Measurements from ENCODE around the gene ISL1.

Gene ISL1

DNA sequence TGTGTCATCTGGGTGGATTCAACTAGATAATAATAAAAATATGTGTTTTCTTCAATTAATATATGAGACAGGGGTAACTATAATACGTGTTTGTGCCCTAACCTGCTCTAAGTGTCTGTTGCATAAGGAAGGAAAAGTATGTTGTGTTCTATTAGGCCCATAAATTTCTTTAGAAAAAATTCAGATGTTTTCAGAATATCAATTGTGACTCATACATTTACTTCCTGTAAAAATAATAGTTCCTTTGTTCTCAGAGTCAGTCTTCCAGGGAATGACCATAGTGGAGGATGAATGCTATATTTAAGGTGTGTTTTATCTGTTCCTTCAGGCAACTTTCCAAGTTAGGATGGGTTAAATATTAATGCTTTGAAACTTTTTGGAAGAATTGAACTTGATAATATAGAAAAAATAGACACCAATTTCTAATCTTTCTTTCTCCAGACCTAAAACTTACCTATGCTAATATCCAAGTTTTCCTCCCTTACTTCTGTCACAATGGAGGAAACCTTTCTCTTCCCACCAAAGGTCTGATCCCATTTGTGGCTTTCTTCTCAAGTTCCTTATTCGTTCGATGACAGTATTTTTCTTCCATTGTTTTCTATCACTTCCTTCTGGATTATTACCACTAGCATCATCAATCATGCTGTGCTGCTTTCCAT lies 49.9 kb downstream of the ISL1 start:
- TF ChIP-seq SIN3A (IDR thresholded peaks at IDR 0.05; ENCODE audit: borderline replicate concordance, insufficient read depth, low read length) = no peak
- TF ChIP-seq REST (IDR thresholded peaks at IDR 0.05; ENCODE audit: insufficient read depth in 1 of 2, low read depth in 2 of 2, low read length in 2 of 2) = no peak
- TF ChIP-seq TAF1 (IDR thresholded peaks at IDR 0.05; ENCODE audit: borderline replicate concordance, insufficient read depth, low read length) = no peak
- no peak for TF ChIP-seq FOXP2 (optimal IDR thresholded peaks at IDR 0.05; ENCODE audit: borderline replicate concordance, extremely low read depth, extremely low read length, insufficient read depth)
- no peak for TF ChIP-seq POLR2AphosphoS5 (IDR thresholded peaks at IDR 0.05; ENCODE audit: low read depth, low read length)

GRCh38 chr5:51439232-51439631 lies 56.0 kb downstream of the ISL1 start:
- TF ChIP-seq FOXP2 (optimal IDR thresholded peaks at IDR 0.05; ENCODE audit: borderline replicate concordance, extremely low read depth, extremely low read length, insufficient read depth) = no peak
- TF ChIP-seq SIN3A (IDR thresholded peaks at IDR 0.05; ENCODE audit: borderline replicate concordance, insufficient read depth, low read length) = no peak
- no peak for TF ChIP-seq POLR2AphosphoS5 (IDR thresholded peaks at IDR 0.05; ENCODE audit: low read depth, low read length)
- no peak for TF ChIP-seq REST (IDR thresholded peaks at IDR 0.05; ENCODE audit: insufficient read depth in 1 of 2, low read depth in 2 of 2, low read length in 2 of 2)
- no peak for TF ChIP-seq TAF1 (IDR thresholded peaks at IDR 0.05; ENCODE audit: borderline replicate concordance, insufficient read depth, low read length)
